NCI-H226 (cell line): ENCODE results near the gene PRSS1.
"Not testable (repeated sequence)": the region's sequence is repeated elsewhere in the genome, so short reads cannot be mapped to it uniquely, and the experiment has no call there.

Experiments used
- DNase-seq: peaks from one replicate; pipeline ENCODE4 v3.0.0-alpha.2; 2015

Gene PRSS1

DNA sequence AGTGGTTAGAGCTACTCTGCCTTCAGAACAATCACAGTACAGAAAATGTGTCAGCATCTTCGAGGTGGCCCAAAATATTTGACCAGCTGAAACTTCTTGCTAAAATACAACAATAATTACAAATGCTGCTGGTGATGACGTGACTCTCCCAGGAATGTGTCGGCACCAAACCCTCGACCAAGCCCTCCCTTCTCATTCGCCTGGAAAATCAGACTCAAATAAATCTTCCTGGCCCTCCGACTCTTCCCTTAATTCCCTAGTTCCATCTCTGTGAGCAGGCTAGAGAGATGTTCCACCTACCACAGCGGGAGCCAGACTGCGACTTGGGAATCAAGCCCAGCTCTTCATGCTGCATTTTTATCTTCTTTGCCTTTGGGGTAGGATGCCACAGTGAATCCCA is 25.6 kb downstream of the PRSS1 start:
- peak; percentile 5 for DNase-seq

DNA sequence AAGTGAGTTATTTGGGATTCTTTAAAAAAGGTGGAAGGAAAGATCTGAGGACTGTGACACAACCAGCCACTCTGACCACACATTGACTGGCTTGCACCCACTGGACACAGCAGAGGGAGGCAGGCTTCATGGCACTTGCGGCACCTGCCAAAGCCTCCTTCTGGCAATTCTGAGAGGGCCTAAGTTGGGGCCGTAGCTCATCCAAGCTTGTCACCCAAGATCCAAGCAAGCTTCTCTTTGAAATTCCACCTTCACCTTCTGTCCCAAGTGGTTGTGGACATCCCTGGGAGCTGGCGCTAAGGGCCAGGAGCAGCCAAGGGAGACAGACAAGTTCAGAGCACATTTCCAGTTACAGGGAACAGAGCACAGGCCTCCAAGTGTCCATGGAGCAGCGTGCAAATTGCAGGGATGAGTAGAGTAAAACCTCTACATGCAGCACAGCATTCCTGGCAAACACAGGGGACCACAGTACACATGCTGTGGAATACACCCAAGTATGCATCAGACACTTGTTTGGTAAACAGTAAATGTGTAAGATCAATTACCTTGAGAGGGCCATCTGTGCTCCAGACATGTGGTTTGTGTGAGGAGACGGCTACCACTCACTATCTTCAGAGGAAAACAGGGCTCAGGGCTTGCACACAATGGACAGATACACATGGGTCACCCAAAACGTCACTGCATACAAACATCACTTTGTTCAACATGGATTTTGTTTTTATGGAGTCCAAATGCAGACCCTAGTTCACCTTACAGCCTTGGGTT is 26.3 kb downstream of the PRSS1 start:
- not testable (repeated sequence) for DNase-seq

DNA sequence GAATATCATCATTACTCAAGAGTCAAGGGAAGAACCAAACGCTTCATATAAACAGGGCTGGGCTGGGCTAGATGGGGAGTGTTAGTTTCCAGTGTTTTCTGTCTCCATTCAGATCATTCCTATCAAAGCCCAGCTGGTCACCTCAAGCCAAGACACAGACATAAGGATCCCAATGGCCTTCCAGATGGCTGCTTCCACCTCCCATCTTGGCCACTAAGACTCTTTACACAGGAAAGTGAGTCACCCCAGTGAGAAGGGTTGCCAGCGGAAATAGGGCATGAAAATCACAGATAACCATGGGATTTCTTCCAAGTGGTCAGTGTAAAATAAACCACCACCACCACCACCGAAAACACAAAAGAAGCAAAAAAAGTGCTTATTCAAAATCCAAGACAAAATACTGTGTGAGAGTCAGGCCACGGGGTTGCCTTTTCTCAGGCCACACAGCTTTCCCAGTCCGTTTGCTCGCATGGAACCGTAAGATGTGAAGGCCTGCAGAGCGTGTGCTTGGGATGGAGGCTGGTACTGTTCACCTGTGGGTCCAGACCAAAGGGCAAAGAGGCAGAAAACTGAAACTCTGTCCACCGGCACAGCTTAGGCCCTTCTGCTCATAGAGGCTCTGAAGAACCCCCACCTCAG is 27.1 kb downstream of the PRSS1 start:
- DNase-seq, result peak; percentile 55

DNA sequence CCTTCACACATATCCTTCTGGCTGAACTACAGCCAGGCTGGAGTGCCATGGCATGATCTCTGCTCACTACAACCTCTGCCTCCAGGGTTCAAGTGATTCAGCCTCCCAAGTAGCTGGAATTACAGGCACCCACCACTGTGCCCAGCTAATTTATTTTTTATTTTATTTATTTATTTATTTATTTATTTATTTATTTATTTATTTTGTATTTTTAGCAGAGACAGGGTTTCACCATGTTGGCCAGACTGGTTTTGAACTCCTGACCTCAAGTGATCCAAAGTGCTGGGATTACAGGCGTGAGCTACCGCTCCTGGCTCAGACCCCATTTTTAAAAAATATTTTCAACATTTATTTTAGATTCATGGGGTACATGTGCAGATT is 27.6 kb downstream of the PRSS1 start:
- not testable (repeated sequence) for DNase-seq

DNA sequence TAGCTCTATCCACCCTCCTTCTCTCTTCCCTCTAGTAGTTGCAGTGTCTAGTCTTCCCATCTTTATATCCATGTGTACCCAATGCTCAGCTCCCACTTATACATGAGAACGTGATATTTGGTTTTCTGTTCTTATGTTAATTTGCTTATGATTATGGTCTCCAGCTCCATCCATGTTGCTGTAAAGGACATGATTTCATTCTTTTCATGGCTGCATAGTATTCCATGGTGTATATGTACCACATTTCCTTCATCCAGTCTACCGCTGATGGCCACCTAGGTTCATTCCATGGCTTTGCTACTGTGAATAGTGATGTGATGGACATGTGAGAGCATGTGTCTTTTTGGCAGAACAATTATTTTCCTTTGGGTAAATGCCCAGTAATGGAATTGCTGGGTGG is 28.0 kb downstream of the PRSS1 start:
- no peak for DNase-seq

DNA sequence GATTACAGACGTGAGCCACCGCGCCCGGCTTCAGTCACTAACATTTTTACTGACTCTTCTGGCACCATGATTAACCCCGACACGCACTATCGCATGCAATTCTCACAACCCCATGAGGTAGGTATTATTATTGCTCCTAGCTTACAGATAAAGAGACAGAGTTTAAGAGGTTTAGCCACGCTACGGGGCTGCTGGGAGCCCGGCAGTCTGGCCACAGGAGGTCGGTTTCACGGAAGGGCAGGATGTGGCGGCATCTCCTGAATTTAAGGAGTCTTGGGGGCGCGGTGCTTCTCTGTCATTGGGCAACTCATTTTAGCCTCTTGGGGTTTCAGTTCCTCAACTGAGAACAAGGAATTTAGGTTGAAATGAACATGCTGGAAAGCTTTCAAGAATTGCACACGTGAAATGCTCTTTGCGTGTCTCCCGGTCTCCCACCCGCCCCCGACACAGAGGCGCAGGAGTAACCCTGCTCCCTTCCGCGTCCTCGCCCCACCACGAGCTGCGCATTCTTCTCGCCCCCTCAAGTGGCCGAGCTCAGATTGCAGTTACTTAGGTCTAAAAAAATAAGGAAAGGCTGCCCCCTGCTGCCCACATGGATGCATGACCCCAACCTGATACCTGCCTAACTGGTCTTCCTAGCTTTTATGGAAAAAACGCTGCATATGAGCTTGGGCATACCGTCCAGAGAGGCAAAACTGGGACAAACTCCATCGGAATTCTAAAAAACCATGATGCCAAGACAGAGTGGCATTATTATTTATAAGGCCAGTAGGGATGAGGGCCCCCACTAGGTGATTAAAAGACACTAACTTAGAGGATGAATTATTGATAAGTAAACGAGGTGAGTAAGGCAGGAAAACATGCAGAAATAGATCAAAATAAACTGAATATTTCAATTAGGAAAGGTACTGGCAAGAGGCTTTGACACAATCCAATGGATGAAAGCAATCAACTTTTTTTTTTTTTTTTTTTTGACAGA is 33.9 kb downstream of the PRSS1 start:
- DNase-seq, result peak; percentile 63

DNA sequence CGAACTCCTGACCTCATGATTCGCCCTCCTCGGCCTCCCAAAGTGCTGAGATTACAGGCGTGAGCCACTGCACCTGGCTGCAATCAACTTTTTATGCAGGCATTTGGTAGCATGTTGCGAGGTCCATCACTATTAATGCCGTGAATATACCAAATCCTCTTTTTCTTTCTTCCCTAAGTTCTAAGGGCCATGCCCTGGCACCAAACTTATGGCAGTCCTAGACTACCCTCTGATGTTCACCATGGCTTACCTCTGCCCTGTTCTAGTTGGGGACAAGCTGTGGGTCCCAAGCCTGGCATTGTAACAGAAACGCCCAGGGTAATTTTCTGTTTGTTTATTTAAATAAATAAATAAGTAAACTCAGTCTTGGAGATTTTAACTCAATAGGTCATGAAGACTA is 34.8 kb downstream of the PRSS1 start:
- DNase-seq, result no peak

DNA sequence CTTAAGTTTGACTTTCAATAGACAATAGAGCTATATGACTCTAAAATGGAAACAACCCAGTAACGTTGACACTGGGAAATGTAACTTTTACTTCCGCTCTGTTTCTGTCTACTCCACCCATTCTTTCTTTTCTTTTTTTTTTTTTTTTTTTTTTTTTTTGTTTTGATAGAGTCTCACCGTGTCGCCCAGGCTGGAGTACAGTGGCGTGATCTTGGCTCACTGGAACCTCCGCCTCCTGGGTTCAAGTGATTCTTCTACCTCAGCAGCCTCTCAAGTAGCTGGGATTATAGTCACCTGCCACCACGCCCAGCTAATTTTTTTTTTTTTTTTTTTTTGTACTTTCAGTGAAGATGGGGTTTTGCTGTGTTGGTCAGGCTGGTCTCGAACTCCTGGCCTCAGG is 35.4 kb downstream of the PRSS1 start:
- no peak for DNase-seq

DNA sequence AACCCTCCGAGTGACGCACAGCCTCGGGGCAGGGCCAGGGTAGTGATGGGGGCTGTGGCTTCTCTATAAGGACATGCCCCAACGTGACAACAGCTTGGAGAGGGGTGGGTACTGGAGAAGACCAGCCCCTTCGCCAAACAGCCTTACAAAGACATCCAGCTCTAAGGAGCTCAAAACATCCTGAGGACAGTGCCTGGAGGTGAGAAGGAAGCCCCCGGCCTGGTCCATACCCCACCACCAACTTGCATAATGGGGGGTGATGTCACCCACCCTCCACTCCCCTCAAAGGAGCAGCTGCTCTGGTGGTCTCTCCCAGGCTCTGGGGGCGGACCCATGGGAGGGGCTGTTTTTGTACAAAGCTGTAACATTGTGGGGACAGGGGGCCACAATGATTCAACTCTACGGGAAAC is 36.6 kb downstream of the PRSS1 start:
- DNase-seq, result no peak

DNA sequence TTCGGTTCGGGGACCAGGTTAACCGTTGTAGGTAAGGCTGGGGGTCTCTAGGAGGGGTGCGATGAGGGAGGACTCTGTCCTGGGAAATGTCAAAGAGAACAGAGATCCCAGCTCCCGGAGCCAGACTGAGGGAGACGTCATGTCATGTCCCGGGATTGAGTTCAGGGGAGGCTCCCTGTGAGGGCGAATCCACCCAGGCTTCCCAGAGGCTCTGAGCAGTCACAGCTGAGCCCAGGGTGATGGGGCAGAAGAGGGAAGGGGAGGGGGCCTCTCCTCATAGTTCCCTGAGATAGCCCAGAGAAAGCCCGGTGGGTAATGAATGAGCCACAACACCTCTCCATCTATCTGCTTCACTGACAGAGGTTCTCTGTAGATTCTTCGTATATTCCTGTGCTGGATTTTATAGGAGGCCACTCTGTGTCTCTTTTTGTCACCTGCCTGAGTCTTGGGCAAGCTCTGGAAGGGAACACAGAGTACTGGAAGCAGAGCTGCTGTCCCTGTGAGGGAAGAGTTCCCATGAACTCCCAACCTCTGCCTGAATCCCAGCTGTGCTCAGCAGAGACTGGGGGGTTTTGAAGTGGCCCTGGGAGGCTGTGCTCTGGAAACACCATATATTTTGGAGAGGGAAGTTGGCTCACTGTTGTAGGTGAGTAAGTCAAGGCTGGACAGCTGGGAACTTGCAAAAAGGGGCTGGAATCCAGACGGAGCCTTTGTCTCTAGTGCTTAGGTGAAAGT is 37.9 kb downstream of the PRSS1 start:
- no peak for DNase-seq

DNA sequence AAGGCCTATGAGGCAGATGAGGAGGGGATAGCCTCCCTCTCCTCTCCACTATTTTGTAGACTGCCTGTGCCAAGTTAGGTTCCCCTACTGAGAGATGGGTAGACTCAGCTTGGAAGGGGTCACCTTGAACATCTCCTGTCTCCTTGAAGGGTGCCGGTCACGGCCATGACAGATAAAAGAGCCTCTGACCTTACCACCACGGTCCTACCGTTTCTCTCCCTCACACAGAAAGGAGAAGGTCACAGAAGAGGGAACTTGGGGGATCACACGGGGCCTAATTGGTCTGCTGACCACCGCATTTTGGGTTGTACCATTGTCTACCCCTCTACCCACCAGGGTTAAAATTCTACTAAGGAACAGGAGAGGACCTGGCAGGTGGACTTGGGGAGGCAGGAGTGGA is 38.5 kb downstream of the PRSS1 start:
- no peak for DNase-seq

DNA sequence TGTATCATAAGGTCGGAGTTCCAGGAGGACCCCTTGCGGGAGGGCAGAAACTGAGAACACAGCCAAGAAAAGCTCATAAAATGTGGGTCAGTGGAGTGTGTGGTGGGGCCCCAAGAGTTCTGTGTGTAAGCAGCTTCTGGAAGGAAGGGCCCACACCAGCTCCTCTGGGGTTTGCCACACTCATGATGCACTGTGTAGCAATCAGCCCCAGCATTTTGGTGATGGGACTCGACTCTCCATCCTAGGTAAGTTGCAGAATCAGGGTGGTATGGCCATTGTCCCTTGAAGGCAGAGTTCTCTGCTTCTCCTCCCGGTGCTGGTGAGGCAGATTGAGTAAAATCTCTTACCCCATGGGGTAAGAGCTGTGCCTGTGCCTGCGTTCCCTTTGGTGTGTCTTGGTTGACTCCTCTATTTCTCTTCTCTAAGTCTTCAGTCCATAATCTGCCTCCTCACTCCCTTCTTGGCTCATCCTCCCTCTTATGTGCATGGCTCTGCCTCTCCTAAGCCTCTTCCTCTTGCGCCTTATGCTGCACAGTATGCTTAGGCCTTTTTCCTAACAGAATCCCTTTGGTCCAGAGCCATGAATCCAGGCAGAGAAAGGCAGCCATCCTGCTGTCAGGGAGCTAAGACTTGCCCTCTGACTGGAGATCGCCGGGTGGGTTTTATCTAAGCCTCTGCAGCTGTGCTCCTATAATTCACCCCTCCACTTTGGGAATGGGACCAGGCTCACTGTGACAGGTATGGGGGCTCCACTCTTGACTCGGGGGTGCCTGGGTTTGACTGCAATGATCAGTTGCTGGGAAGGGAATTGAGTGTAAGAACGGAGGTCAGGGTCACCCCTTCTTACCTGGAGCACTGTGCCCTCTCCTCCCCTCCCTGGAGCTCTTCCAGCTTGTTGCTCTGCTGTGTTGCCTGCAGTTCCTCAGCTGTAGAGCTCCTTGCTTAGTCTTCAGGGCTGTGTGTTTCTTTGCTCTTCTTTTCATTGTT is 39.3 kb downstream of the PRSS1 start:
- no peak for DNase-seq

DNA sequence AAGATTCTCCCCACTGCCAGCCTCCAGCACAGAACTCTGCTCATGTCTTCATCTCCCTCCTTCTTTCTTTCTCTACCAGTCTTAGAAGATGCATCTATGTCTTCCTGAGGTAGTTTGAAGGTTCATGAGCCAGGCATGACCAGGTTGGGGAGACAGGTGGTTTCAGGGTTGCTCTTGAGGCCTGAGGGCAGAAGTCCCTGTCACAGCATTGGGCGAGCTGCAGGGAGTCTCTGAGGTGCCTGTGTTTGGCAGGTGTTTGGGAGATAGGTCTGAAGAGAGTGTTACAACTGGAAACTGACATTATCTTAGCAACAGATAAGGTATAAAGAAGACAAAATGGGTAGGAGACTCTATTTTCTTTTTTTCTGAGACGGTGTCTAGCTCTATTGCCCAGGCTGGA is 40.2 kb downstream of the PRSS1 start:
- DNase-seq, result no peak

DNA sequence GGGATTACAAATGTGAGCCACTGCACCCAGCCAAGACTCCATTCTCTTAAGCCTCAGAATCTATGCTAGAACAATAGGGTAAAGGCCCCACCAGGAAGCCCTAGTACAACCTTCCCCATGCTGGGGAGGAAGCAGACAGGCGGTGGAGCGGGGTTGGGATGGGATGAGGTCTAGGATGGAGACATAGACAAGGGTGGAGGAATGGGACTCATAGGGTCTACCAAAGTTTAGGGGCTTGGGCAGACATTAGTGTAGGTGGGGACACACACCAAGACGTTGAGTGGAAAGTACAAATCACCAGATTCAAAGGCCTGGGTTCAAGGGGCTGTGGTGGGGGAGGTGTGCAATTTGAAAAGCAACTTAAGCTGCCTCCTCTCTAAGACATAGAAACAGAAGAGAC is 40.8 kb downstream of the PRSS1 start:
- DNase-seq, result no peak

DNA sequence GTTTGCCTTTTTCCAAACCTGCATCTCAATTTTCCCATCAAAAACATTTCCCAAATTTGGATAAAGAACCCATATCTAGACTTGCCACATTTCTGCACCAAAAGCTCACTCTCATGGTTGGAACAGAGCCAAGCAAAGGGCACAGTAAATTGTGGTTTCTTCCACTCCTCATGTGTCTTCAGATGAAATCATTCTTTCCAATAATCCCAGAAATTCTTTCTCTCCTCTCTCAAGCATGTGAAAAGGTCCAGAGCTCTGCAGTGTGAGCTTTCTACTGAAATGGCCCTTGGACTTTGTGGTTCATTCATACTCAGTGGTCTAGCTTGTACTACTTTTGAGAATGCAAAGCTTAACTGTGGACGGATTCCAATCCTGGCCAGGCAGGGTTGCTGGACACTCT is 41.3 kb downstream of the PRSS1 start:
- DNase-seq, result no peak

DNA sequence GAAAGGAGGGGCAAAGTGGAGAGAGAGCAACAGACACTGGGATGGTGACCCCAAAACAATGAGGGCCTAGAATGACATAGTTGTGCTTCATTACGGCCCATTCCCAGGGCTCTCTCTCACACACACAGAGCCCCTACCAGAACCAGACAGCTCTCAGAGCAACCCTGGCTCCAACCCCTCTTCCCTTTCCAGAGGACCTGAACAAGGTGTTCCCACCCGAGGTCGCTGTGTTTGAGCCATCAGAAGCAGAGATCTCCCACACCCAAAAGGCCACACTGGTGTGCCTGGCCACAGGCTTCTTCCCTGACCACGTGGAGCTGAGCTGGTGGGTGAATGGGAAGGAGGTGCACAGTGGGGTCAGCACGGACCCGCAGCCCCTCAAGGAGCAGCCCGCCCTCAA is 42.2 kb downstream of the PRSS1 start:
- DNase-seq, result no peak

DNA sequence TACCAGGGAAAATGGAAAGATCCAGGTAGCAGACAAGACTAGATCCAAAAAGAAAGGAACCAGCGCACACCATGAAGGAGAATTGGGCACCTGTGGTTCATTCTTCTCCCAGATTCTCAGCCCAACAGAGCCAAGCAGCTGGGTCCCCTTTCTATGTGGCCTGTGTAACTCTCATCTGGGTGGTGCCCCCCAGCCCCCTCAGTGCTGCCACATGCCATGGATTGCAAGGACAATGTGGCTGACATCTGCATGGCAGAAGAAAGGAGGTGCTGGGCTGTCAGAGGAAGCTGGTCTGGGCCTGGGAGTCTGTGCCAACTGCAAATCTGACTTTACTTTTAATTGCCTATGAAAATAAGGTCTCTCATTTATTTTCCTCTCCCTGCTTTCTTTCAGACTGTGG is 42.9 kb downstream of the PRSS1 start:
- no peak for DNase-seq

DNA sequence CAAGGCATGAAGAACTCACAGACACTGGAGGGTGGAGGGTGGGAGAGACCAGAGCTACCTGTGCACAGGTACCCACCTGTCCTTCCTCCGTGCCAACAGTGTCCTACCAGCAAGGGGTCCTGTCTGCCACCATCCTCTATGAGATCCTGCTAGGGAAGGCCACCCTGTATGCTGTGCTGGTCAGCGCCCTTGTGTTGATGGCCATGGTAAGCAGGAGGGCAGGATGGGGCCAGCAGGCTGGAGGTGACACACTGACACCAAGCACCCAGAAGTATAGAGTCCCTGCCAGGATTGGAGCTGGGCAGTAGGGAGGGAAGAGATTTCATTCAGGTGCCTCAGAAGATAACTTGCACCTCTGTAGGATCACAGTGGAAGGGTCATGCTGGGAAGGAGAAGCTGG is 43.3 kb downstream of the PRSS1 start:
- no peak for DNase-seq

DNA sequence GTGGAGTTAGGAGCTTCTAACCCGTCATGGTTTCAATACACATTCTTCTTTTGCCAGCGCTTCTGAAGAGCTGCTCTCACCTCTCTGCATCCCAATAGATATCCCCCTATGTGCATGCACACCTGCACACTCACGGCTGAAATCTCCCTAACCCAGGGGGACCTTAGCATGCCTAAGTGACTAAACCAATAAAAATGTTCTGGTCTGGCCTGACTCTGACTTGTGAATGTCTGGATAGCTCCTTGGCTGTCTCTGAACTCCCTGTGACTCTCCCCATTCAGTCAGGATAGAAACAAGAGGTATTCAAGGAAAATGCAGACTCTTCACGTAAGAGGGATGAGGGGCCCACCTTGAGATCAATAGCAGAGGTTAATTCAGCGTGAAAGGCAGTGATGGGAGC is 43.9 kb downstream of the PRSS1 start:
- no peak for DNase-seq

DNA sequence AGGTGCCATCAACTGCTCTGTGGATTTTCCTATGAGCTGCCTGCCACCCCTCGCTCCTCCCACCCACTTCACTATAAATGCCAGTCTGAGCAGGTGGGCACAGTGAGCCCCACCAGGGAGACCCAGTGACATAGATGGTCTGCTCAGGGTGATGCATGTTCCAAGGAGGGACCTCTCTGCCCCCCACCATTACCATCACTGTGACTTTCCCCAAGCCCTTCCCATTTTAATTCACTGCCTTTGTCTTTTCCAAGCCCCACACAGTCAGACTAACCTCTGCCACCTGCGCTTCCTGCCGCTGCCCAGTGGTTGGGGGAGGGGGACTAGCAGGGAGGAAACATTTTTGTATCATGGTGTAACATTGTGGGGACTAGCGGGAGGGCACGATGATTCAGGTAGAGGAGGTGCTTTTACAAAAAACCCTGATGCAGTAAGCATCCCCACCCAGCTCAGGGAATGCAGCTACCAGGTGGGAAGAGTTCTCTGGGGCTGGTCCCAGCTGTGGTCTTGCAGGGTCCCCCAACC is 46.1 kb downstream of the PRSS1 start:
- DNase-seq, result no peak

DNA sequence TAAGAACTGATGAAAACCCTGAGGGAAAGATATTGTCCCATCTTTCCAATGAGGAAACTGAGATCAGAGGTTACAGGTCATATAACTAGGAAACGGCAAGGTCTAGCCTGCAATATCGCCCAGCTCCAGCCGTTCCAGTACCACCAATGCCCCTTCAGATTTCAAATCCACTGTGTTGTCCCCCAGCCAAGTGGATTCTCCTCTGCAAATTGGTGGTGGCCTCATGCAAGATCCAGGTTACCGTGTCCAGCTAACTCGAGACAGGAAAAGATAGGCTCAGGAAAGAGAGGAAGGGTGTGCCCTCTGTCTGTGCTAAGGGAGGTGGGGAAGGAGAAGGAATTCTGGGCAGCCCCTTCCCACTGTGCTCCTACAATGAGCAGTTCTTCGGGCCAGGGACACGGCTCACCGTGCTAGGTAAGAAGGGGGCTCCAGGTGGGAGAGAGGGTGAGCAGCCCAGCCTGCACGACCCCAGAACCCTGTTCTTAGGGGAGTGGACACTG is 46.8 kb downstream of the PRSS1 start:
- no peak for DNase-seq
